HG03108 (cell line): ENCODE data around the gene SLC6A8.

Source experiments
- ATAC-seq: cut with Tn5 transposase; IDR thresholded peaks from one replicate; pipeline ENCODE4 v1.9.1; 2021; ENCODE audit warnings: moderate library complexity; ENCODE audit not compliant: unreplicated experiment

SLC6A8 gene

DNA sequence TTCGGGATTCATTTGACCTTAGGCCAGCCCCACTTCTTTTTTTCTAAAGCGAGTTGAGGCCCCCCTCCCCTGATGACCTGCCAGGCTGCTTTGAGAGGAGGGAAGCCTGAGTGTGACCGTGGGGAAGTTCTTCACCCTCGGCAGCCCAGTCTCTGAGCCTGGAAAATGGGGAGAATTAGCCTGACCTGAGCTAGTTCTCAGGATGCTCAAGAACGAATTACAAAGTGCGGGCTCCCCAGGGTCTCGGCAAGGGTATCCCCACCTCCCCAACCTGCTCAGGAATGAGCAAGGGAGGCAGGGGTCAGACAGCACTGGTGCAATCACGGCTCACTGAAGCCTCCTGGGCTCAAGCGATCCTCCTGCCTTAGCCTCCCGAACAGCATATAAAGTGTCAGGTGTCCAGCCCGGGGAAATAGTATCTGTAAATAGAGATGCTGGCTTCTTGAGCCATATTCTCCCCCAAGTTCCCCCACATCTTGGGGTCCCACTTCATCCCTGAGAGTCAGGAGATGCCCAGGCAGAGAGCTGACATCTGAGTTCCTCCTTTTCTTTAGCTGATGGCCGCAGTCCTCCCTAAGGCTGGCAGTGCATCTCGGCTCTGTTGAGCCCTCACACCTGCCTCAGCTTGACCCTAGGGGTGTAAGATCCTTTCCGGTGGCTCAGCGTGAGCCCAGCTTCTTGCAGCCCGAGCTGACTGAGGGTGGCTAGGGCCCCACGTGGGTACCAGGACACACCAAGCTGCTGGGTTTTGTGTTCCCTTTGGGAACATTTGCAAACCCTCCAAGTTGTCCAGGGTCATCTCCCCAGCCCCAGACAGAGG, 39.2 kb upstream of the SLC6A8 start:
- no peak for ATAC-seq

- ATAC-seq, result no peak
Observed at GRCh38 chrX:153649178-153649914, 38.4 kb upstream of the SLC6A8 start.

- ATAC-seq, result no peak
Observed at GRCh38 chrX:153649915-153650782, 37.6 kb upstream of the SLC6A8 start.

DNA sequence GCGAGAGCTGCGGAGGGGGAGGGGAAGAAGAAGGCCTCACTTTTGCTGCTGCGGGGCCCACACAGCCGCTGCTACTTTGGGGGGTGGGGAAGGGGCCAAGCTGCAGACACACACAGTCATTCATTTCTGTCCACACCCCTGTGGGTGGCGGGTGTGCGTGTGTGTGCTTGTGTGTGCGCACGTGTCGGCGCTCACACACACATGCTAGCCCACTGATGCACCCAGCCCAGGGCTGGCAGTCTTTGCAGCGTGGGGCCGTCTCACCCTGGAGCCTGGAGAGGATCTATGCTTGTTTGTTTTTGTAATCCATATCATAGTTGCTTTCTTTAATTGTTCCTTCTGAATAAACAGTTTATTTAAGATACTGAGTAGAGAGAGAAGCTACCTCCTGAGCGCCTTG, 36.8 kb upstream of the SLC6A8 start:
- no peak for ATAC-seq

DNA sequence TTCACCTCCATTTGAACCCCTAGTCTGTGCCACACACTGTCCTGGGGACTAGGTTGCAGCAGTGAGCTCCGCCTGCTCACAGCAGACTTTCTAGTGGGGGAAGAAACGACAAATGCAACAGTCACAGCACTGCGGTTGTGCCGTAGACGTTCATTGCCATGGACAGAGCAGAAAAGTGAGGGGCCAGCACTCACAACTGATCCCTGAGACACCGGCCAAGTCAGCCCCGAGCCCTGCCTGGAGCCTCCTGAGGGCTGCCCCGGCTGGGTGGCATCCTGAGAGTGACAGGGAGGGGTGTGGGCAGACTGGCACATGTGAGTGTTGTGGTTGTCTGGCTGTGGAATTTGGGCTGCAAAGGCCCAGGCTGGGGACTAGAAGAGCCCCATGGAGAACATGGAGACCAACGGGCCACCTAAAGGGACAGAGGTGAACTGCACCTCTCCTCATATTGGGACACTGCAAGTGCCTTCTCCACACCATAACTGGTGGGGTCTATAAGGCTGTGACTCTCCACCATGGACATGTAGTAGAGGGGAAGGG, 36.1 kb upstream of the SLC6A8 start:
- ATAC-seq, result no peak

- no peak for ATAC-seq
Observed at GRCh38 chrX:153653556-153653955, 34.2 kb upstream of the SLC6A8 start.

DNA sequence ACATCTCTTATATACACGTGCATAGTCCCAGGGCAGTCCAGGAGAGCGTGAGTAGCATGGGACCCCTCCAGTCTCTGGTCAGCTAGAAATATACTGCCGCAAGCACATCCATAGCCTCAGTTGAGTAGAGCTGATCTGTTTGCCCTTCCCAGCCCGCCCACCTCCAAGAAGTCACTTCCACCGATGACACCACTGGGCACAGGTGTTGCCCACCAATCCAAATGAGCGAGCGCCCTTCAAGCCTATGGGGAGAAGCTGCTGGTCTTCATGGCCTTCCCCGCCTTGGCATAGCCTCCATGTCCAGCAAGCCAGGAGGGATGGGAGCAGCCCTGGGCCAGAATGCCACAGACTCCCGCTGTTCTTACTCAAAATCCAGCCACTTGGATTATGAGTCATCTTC, 30.6 kb upstream of the SLC6A8 start:
- ATAC-seq, result no peak

GRCh38 chrX:153659268-153659667, 28.5 kb upstream of the SLC6A8 start:
- no peak for ATAC-seq

DNA sequence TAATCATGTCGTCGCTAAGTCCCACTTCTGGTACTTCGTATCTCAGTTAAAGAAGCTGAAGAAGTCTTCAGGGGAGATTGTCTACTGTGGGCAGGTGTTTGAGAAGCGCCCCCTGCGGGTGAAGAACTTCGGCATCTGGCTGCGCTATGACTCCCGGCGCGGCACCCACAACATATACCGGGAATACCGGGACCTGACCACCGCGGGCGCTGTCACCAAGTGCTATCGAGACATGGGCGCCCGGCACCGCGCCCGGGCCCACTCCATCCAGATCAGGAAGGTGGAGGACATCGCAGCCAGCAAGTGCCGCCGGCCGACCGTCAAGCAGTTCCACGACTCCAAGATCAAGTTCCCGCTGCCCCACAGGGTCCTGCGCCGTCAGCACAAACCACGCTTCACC, 25.5 kb upstream of the SLC6A8 start:
- ATAC-seq, result no peak

GRCh38 chrX:153665726-153666306, 21.9 kb upstream of the SLC6A8 start:
- no peak for ATAC-seq

- ATAC-seq, result no peak
Observed at GRCh38 chrX:153667281-153667955, 20.3 kb upstream of the SLC6A8 start.

DNA sequence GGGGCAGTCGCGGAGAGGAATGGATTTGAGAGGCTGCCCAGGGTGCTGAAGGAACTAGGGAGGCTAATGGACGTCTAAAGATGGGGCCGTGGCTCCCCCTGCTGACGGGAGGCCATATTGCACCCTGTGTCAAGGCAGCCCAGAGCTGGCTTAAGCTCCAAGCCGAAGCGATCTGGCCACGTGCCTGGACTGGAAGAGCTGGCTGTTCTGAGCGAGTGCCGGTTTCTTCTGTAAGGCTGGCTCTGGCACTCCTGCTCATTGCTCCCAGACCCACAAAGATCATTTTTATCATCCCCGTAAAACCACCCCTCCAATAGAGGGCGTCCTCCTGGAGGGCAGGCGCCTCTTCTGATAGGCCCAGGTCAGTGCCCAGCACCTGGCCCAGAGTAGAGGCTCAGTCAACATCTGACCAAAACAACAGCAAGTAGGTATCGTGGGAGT, 19.8 kb upstream of the SLC6A8 start:
- ATAC-seq, result no peak

- ATAC-seq, result no peak
Observed at GRCh38 chrX:153668423-153669173, 19.1 kb upstream of the SLC6A8 start.

- ATAC-seq, result no peak
Observed at GRCh38 chrX:153669174-153669890, 18.4 kb upstream of the SLC6A8 start.

GRCh38 chrX:153669901-153670731, 17.6 kb upstream of the SLC6A8 start:
- no peak for ATAC-seq

- ATAC-seq, result no peak
Observed at GRCh38 chrX:153670748-153671588, 16.8 kb upstream of the SLC6A8 start.
